ENCODE results near the gene ZFP57.

Gene ZFP57

GRCh38 chr6:29627755-29628418 is 53.1 kb downstream of the ZFP57 start:
- peak in 1 of 2 donors; percentile 28 for DNase-seq (ENCODE audit: extremely low read depth in 1 of 2, low read depth in 1 of 2)

GRCh38 chr6:29626948-29627754 is 53.8 kb downstream of the ZFP57 start:
- no peak for DNase-seq (ENCODE audit: extremely low read depth in 1 of 2, low read depth in 1 of 2)

- DNase-seq (ENCODE audit: extremely low read depth in 1 of 2, low read depth in 1 of 2): no peak
Measured at GRCh38 chr6:29625337-29625930, 55.5 kb downstream of the ZFP57 start.

DNA sequence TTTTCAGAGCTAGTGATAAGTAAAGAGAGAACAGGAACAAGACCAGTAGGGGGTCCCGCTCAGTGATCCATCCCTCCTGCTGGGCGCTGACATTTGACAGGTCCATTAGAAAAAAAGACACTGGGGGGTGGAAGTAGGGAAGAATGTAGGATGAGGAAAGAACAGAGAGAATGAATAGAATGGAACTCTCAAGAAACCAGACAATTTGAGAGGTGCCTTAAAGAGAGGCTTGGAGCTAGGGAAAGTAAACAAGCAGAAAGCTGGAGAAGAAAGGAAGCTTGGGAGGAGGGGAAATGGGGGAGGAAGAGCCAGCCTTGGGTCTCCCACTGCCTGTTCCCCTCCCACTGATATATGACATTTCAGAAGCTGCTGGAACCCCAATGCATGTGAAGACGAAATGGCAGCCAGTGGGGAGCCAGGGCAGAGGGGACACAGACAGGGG is 56.4 kb downstream of the ZFP57 start:
- DNase-seq (ENCODE audit: extremely low read depth in 1 of 2, low read depth in 1 of 2): no peak

Measured in activated CD8-positive, alpha-beta memory T cell treated with anti-CD3 and anti-CD28 coated beads for 1 hour (primary cell).